HG02798 (cell line): ENCODE results near the gene NCKAP5.

Source experiments
- ATAC-seq: cut with Tn5 transposase; IDR thresholded peaks from one replicate; pipeline ENCODE4 v1.9.1; 2021; ENCODE audit warnings: mild to moderate bottlenecking; ENCODE audit not compliant: unreplicated experiment, poor library complexity

NCKAP5 gene

GRCh38 chr2:132998221-132998620 is 570.0 kb downstream of the NCKAP5 start:
- ATAC-seq = no peak

DNA sequence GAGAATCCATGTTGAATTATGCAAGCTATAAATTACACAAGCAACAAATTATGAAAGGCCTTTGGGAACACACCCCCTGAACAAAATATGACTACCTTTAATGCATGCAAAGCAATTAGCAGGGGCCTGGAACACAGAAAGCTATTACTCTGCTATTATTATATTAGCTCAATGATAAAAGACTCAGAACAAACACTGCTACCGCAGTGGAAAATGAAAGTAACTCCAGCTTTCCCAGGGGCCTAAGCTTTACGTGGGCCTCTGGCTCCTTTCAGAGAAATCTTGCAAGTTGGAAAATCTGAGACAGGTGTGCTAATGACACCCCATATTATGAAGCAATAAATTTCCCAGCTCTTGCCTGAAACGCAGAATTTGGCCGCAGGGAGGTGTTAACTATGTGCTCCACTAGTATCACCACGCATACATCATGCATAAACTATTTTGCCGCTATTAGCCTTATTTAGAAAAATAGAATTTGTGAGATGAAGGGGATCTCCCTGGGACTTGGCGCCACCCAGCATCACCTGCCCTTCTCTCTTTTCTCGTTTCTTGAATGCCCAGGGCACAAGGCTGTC is 576.7 kb downstream of the NCKAP5 start:
- no peak for ATAC-seq

GRCh38 chr2:132984731-132985130 is 583.5 kb downstream of the NCKAP5 start:
- no peak for ATAC-seq

DNA sequence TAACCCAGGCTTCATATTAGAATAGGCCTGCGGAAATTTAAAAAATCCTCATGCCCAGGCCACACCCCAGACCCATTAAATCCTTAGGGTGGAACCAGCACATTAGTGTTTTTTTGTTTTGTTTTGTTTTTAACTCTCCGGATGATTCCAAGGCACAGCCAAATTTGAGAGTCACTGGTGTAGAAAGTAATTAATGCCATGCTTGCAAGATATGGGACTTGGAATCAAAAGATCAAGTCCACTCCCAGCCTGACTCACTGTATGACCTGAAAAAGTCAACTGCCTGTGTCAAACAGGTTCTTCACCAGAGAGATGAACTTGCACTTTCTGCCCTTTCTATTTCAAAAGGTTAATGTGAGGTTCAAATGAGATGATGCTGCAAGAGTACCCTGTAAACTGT is 588.0 kb downstream of the NCKAP5 start:
- no peak for ATAC-seq

DNA sequence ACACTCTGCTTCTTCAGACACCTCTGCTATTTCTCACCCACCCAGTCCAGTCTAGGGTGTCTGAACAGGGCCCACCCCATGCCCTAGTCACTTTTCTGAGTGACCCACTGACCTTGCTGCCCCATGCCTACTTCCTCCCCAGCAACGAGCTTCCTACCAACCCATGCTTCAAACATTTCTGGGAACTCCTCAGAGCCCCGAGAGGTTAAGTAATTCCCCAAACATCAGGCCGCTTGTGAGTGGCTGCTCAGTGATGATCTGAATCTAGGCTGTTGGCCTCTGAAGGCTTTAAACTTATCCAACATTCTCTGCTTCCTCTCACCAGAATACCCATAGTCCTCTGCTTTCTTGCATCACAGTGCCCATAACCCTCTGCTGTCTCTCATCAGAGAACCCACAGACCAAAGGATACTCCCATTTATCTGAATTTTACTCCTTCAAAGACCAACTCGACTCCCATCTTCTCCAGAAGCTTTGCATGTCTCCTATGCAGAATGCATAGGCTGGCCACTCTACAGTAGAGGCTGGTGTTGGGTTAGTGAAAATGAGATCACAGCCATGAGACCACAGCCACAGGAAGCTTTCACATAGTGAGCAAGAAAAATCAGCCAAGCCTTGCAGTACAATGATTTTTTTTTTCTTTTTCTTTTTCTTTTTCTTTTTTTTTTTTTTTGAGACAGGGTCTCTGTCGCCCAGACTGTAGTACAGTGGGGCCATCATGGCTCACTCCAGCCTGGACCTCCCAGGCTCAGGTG is 588.7 kb downstream of the NCKAP5 start:
- peak; percentile 72 for ATAC-seq

DNA sequence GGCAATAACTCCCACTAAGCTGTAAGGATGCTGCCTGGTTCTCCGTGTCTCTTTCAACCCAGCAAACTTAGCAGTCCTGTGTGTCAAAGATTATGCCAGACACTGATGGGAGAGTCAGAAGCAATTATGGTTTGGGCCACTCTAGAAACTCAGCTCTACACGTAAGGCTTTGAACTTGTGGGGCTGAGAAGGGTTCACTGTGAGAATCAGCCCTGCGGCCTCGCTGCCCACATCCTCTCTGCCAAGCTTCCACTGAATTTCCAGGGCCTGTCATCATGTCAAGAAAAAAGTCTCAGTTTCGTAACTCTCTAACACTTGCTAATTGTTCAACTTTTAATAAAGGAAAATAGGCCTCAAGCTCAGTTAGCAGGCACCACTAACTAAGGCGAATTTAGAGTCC is 589.4 kb downstream of the NCKAP5 start:
- ATAC-seq = peak; percentile 65

GRCh38 chr2:132977812-132978529 is 590.3 kb downstream of the NCKAP5 start:
- no peak for ATAC-seq

GRCh38 chr2:132975193-132976105 is 592.8 kb downstream of the NCKAP5 start:
- peak; percentile 32 for ATAC-seq

DNA sequence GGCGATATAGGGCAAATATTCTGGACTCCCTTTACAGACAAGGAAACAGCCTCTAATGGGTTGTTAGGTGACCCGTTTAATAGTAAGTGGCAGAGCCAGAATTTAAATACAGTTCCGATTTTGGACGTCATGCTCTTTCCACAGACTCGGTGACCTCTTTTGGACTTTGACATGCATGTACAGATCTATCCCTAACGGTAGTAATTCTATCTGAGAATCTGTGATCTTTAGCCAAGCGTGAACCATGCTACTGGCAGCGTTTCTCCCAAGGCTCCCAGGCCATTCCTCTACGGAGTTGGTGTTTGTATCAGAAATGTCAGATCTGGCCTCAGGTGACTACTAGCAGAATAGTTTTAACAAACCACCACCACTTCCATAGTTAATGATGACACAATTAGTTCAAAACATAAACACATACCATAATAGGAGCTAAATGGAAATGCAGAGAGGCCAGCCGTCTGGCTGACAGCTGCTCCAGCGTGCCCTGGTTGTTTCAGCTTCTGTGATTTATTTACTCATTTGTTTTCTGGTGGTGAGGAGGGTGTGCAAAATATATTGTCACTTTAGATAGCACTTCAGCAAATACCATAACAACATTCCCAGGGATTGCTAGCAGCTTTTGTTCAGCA is 593.7 kb downstream of the NCKAP5 start:
- ATAC-seq = no peak

- no peak for ATAC-seq
These were observed 596.8 kb downstream of the NCKAP5 start for GRCh38 chr2:132971310-132972061.

DNA sequence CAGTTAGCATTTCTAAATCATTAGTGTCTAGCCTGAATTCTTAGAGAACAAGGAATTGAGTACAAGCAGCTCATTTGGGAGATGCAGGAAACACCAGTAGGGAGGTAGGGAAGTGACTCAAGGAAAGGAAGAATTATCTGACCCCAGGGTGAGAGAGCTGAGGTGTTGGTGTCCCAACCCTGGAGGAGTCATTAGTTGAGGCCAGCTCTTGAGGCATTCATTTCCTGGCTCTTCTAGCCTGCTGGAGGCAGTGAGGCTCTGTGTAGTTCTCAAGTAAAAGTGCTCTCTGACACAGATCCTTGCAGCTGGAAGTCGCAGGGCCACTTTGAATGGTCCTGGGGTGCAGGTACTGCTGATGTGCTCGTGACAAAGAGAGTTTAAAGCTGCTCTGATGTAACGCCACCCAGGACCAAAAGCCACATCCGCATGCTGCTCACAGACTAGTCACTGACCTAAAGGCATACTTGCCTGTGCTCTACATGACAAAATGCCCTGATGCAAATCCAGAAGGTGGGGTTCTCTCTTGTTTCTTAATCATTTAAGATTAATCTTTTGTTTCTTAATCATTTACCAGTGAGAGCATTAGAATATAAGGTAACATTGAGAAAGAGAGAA is 598.8 kb downstream of the NCKAP5 start:
- no peak for ATAC-seq

- no peak for ATAC-seq
These were observed 602.8 kb downstream of the NCKAP5 start for GRCh38 chr2:132965460-132965859.

GRCh38 chr2:132963161-132963560 is 605.1 kb downstream of the NCKAP5 start:
- ATAC-seq = no peak

DNA sequence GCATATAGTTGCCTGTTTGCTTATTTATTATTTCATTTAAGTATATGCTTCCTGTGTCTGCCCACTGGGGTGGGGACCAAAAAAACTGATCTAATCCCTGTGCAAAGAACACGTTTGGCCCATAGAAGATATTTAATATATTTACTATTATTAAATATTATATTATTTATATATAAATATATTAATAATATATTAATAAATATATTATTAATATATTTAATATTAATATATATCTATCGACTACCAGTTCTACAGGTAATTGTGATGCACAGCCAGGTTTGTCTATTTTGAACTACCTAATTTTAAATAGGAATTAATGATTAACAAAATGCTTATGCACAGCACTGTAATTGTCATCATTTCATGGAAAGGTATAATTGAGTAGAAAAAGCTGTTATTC is 609.4 kb downstream of the NCKAP5 start:
- ATAC-seq = no peak

DNA sequence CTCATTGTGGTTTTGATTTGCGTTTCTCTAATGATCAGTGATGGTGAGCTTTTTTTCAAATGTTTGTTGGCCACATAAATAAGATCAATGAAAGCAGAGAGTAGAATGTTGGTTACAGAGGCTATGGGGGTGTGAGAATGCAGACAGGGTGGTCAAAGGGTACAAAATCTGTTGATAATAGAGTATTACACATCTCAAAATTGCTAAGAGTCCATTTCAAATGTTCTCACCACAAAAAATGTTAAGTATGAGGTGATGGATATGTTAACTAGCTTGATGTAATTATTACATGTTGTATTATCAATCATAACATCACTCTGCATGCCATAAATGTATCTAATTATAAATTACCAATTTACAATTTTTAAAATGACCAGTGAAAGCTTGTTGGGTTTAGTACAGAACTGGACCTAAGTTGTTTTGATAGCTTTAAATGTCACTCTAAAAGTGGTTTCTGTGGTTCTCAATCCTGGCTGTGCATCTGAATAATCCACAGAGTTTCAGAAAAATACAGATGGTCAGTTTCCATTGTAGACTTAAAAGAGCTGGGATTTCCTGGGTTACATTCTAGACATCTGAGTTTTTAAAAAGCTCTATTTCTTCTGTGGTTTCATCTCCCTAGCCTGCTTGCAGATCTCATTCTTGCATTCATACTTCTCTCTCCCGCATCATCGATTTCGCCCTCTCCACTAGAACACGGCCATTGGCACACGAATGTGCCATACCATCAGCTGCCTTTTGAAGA is 612.2 kb downstream of the NCKAP5 start:
- ATAC-seq = no peak

- ATAC-seq = peak; percentile 84
These were observed 614.5 kb downstream of the NCKAP5 start for GRCh38 chr2:132953771-132954170.

- ATAC-seq = no peak
These were observed 617.1 kb downstream of the NCKAP5 start for GRCh38 chr2:132951008-132951714.

- ATAC-seq = peak; percentile 48
These were observed 619.2 kb downstream of the NCKAP5 start for GRCh38 chr2:132949108-132949507.
